SIG-M5 treated with dmso at 0.1 percent for 504 hours (cell line): ENCODE data around the gene NAP1L4.

Source experiments
- DNase-seq: peaks from one replicate; lab custom pipeline; 2025; ENCODE audit not compliant: unreplicated experiment; lab: John Stamatoyannopoulos, UW

NAP1L4 gene

DNA sequence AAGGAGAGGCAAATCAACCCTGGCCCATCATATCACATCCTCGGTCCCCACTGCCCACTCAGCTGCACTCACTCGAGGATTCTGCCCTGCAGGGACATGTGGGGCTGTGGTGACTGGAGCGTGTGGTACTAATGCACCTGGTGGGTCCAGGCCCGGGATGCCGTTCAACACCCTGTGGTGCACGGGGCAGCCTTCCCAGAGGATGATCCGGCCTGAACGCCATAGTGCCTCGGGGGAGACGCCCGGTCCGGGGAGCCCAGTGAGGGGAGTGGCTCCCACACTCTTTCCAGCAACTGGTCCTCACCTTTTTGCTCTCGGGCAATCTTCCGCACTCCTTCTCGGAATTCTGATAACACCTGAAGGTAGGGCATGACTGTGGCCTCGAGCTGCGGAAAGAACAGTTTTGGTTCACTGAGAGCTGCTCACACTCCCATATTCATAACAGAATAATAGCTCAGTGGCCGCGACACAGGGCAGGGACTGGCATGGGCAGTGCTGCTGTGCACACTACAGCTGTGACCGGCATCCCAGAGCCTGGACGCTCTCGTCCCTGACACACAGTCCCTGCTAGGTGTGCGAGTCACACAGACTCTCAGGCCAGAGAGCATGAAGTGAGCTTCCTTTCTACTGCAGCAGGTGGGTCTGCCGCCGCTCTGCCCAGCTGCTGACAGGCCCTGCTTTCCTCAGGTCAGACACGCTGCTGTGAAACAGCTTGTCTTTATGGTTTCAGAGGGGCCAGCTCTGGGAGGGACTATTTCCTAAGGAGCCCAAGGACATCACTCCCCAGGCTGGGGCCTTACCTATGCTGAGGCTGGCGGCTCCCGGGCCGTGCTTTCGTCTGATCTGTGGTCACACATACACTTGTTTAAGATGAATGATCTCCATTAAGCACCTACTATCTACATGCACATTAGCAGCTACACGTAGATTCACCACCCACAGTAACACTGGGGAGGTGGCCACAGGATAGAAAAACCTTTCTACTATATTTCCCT, 20.1 kb upstream of the NAP1L4 start:
- DNase-seq, result no peak

DNA sequence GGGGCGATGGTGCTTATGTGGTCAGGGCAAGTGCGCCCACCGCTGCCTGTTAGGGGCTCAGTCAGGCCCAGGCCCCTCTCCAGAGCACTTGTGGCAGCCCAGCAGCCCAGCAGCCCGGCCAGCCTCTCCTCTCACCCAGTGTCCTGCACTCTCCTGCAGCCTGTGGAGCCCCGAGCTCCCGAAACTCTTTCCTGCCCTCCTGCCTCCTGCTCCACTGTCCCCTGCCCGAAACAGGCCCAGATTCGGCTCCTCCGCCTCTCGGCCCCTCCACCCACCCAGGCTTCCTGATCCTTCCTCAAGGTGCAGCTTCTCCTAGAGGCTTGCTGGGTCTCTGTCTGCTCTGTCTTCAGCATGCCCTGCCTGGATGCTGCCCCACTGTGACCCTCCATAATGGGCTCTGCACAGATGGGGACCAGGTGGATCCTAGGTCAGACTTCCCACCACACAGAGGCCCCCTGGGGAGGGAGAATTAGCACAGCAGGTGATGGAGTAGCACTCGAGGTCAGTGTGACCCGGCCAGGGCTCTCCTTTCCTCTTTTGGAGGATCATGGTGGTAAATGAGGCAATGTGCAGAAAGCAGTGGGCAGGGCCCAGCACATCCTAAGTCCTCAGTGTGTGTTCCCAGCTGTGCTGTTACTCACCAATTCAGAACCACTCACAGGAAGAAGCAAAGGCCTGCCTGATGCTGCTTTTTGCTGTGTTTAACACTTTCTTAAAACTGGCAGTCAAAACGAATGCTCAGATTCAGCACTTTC, 18.6 kb upstream of the NAP1L4 start:
- DNase-seq, result no peak

GRCh38 chr11:3010004-3010403, 17.9 kb upstream of the NAP1L4 start:
- no peak for DNase-seq

- DNase-seq, result no peak
Measured at GRCh38 chr11:3009481-3009880, 17.4 kb upstream of the NAP1L4 start.

- DNase-seq, result no peak
Measured at GRCh38 chr11:3008746-3009336, 16.7 kb upstream of the NAP1L4 start.

DNA sequence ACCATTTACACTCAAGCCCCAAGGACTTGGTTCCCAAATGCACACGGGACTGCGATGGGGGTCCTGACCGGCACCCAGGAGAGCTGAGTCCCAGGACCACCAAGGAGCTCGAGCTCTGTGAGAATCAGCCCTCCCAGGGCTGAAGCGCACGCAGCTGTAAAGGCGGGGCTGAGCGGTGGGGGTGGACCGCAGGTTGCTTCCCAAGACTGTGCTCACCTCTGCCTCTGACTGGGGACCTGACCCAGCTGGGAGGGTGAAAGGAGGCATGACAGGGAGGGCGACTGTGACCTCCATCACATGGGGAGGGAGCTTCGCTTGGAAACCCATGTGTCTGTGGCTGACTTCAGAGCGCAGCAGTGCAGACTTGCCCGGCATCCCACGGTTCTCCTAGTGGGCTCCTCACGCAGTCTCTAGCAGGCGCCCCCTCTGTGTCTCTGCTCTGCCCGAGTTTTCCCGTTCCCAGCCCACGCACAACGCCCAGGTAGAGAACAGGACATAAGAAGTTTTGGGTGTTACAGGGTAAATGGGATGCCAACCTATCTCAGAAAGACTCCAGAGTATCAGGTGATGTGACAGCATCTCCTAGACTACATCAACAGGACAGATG, 15.4 kb upstream of the NAP1L4 start:
- no peak for DNase-seq

DNA sequence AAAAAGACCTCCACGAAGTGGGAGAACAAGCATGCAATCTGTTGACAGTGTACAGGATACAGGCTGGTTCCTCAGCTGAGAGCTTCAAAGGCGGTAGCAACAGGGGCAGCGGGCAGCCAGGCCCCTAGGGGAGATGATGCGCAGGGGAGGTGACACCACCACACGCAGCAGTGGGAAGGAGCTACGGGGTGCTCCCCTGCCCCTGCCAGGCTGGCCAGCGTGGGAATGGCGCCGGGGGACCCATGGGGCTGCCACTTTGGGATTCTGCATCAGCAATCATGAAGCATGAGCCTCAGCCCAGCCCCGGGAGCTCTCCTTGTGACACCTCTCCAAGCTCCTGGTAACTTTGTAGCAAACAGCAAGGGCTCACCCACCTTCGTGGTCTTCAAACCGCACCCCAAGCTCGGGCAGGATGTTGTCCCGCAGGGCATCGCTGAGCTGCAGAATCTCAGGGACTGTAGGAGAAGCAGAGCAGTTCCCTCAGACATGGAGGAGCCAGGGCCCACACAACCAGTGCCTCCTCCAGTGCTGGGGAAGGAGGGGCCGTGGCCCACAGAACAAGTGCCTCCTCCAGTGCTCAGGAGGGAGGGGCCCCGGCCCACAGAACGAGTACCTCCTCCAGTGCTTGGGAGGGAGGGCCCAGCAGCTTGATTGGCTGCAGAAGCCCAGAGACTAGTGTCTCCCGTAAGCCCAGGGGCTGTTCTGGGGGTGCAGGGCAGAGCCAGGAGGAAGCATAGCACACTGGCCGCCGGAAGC, 14.6 kb upstream of the NAP1L4 start:
- DNase-seq, result no peak

DNA sequence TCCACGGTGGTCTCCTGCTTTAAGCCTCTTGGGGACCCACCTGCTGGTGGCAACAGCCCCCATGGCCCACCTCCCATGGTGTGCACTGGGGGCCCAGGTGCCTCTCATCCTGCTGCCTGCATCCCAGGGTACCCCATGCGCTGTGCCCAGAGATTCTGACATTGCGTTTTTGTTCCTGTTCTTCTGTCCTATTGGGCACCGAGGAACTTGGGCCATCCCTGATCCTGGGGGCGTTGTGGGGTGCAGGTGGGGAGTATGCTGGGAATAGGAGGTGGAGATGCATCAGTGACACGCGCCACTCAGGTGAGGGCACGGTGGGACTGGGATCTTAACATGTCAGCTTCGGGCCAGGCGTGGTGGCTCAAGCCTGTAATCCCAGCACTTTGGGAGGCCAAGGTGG, 12.4 kb upstream of the NAP1L4 start:
- DNase-seq, result no peak

DNA sequence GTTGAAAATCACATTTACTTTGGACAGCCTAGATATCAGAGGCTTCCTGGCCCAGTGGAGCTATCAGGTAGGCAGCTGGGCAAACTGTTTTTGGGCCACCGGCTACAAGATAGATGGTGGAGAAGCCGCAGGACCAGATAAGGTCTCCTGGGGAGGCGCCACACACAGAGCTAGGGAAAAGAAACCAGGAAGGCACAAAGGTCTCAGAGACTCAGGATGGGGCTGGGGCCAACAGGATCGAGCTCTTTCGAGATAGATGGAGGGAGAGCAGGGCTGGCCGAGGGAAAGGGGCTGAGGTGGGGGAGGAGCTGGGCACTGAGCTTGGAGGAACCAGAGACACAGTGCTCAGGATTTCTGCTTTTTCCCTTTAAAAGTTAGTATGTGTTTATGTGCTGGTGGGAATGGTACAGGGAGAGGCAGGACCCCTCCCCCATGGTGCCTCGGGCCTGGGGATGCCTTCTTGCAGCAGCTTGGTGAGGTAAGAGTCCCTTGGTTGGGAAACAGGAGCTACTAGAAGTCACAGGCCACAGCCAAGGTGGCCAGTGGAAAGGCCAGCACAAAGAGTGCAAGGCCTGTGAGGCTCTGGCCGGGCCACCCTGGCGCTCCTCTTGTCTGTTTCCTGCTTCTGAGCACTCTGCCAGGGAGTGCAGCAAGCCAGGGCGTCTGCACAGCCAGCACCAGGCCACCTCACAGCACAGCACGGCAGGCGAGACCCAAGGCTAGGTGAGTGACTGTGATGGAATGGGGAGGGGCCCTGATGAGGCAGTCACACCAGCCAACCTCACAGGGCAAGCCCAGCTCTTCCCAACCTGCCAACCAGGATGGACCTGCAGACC, 11.5 kb upstream of the NAP1L4 start:
- DNase-seq, result no peak

GRCh38 chr11:3002871-3003270, 10.7 kb upstream of the NAP1L4 start:
- DNase-seq, result no peak

DNA sequence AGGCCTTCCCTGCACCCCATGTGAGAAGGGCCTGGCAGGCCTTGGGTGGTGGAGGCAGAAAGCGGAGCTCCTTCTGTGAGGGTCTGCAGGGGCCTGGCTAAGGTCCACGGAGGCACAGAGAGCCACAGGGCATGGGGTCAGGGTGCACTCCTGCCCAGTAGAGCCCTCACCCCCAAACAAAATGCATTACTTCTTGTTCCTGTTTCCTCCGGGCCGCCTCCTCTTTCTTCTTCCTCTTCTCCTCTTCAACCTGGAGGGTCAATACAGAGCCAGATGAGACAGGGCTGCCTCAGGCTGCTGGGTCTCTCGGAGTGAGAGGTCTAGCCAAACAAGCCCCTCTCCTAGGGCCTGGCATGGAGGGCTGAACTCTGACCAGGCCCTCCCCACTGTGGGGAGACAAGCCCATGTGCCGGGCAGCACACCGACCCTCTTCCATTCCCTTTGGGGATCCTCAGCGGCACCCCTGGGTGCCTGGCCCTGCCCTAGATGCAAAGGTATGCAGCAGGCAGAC, 10.3 kb upstream of the NAP1L4 start:
- DNase-seq, result no peak

- DNase-seq, result no peak
Measured at GRCh38 chr11:3001496-3001895, 9.4 kb upstream of the NAP1L4 start.

- no peak for DNase-seq
Measured at GRCh38 chr11:3000032-3000961, 8.2 kb upstream of the NAP1L4 start.

GRCh38 chr11:2999464-2999998, 7.4 kb upstream of the NAP1L4 start:
- DNase-seq, result no peak

- DNase-seq, result no peak
Measured at GRCh38 chr11:2998073-2998850, 6.1 kb upstream of the NAP1L4 start.

DNA sequence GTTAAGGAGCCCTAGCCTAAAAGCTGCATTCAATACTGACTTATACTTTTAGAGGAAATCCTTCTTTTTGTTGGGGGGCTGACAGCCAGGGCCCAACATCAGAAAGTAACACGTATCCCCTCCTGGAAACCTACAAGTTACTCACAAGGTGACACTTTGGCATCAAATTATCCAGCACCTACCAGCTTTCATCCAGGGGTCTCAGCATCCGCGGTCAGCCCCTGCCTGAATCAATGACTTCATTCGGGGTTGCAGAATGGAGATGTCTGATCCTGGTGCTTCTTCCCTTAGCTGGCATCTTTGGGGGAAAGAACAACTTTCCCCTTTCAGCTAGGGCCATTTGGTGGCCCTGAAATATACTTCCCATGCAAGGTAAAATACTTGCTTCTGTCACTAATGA, 5.3 kb upstream of the NAP1L4 start:
- no peak for DNase-seq

GRCh38 chr11:2996976-2997375, 4.8 kb upstream of the NAP1L4 start:
- no peak for DNase-seq
